ENCODE measurements around the gene UBQLN4.

Gene UBQLN4

GRCh38 chr1:156089704-156090103 lies 36.1 kb upstream of the UBQLN4 start:
- Histone ChIP-seq H3K4me3 (ENCODE audit: insufficient read depth, low read length, poor library complexity, severe bottlenecking) (no peak overlapping the region), H3K27me3 (ENCODE audit: low read length) (no peaks in the 10 kb centered on the region), H3F3A (ENCODE audit: insufficient read depth) (no peaks in the 10 kb centered on the region), H3K27ac (ENCODE audit: low read depth, low read length) (no peak overlapping the region), H3K9me3 (ENCODE audit: insufficient read depth, low read length) (no peaks in the 10 kb centered on the region), H3K9me2 (replicated peaks; ENCODE audit: insufficient read depth, low read length) (no peaks in the 10 kb centered on the region), H2AFZ (ENCODE audit: low read depth, low read length, severe bottlenecking) (no peak overlapping the region), H4K20me1 (ENCODE audit: low read depth, low read length) (no peaks in the 10 kb centered on the region), H3K9ac (ENCODE audit: low read length) (no peak overlapping the region), H3K4me2 (ENCODE audit: low read depth, low read length, poor library complexity, severe bottlenecking) (no peak overlapping the region), H3K36me3 (ENCODE audit: low read length) (no peaks in the 10 kb centered on the region), H3K79me2 (ENCODE audit: insufficient read depth, low read length) (no peaks in the 10 kb centered on the region)
- TF ChIP-seq CTCF (IDR thresholded peaks at IDR 0.05; ENCODE audit: insufficient read depth, low read length, poor library complexity, severe bottlenecking), result no peak
- no peak for TF ChIP-seq EZH2phosphoT487 (conservative IDR thresholded peaks at IDR 0.05; ENCODE audit: low read length)

- no peak overlapping the region for H2AFZ ChIP-seq (ENCODE audit: low read depth, low read length, severe bottlenecking)
- TF ChIP-seq CTCF (IDR thresholded peaks at IDR 0.05; ENCODE audit: insufficient read depth, low read length, poor library complexity, severe bottlenecking), result no peak
- TF ChIP-seq EZH2phosphoT487 (conservative IDR thresholded peaks at IDR 0.05; ENCODE audit: low read length), result no peak
- H3K4me2 ChIP-seq (ENCODE audit: low read depth, low read length, poor library complexity, severe bottlenecking), result no peak overlapping the region
- H3K79me2 ChIP-seq (ENCODE audit: insufficient read depth, low read length), result no peaks in the 10 kb centered on the region
- H3K9me2 ChIP-seq (replicated peaks; ENCODE audit: insufficient read depth, low read length), result no peaks in the 10 kb centered on the region
- H3K9ac ChIP-seq (ENCODE audit: low read length), result no peak overlapping the region
- H3K27ac ChIP-seq (ENCODE audit: low read depth, low read length), result no peak overlapping the region
- no peaks in the 10 kb centered on the region for H3F3A ChIP-seq (ENCODE audit: insufficient read depth)
- H3K36me3 ChIP-seq (ENCODE audit: low read length), result no peaks in the 10 kb centered on the region
- no peaks in the 10 kb centered on the region for H4K20me1 ChIP-seq (ENCODE audit: low read depth, low read length)
- no peaks in the 10 kb centered on the region for H3K9me3 ChIP-seq (ENCODE audit: insufficient read depth, low read length)
- no peak overlapping the region for H3K4me3 ChIP-seq (ENCODE audit: insufficient read depth, low read length, poor library complexity, severe bottlenecking)
- no peaks in the 10 kb centered on the region for H3K27me3 ChIP-seq (ENCODE audit: low read length)
Measured at GRCh38 chr1:156086256-156086662, 32.7 kb upstream of the UBQLN4 start.

GRCh38 chr1:156083800-156084790 lies 30.5 kb upstream of the UBQLN4 start:
- Histone ChIP-seq H3K27me3 (ENCODE audit: low read length) (no peaks in the 10 kb centered on the region), H2AFZ (ENCODE audit: low read depth, low read length, severe bottlenecking) (no peak overlapping the region), H3F3A (ENCODE audit: insufficient read depth) (no peaks in the 10 kb centered on the region), H3K4me3 (ENCODE audit: insufficient read depth, low read length, poor library complexity, severe bottlenecking) (no peak overlapping the region), H3K36me3 (ENCODE audit: low read length) (no peaks in the 10 kb centered on the region), H3K9me3 (ENCODE audit: insufficient read depth, low read length) (no peaks in the 10 kb centered on the region), H3K9me2 (replicated peaks; ENCODE audit: insufficient read depth, low read length) (no peaks in the 10 kb centered on the region), H4K20me1 (ENCODE audit: low read depth, low read length) (no peaks in the 10 kb centered on the region), H3K79me2 (ENCODE audit: insufficient read depth, low read length) (no peaks in the 10 kb centered on the region), H3K9ac (ENCODE audit: low read length) (no peak overlapping the region), H3K27ac (ENCODE audit: low read depth, low read length) (no peak overlapping the region), H3K4me2 (ENCODE audit: low read depth, low read length, poor library complexity, severe bottlenecking) (no peak overlapping the region)
- TF ChIP-seq EZH2phosphoT487 (conservative IDR thresholded peaks at IDR 0.05; ENCODE audit: low read length) (no peak), CTCF (IDR thresholded peaks at IDR 0.05; ENCODE audit: insufficient read depth, low read length, poor library complexity, severe bottlenecking) (no peak)
